ENCODE data around the gene DDX55.

The DDX55 gene

GRCh38 chr12:123614531-123614930 is 12.6 kb downstream of the DDX55 start:
- no peak overlapping the region for H3K4me2 ChIP-seq (ENCODE audit: insufficient read depth, low read length, poor library complexity, severe bottlenecking)
- no peak overlapping the region for H2BK120ac ChIP-seq (ENCODE audit: low read depth, low read length)
- H3K36me3 ChIP-seq (replicated peaks in 1 of 2; ENCODE audit: control insufficient read depth in 2 of 2, insufficient read depth in 2 of 2, low read length in 2 of 2): peaks cover 56 to 95% of the 10 kb centered on the region in 2 donors
- H3K23ac ChIP-seq (ENCODE audit: low read depth, low read length, poor library complexity): no peak overlapping the region
- H3K14ac ChIP-seq (ENCODE audit: low read length): no peak overlapping the region
- no peak overlapping the region for H2BK12ac ChIP-seq (ENCODE audit: low read length)
- no peaks in the 10 kb centered on the region for H3K9me3 ChIP-seq (replicated peaks in 1 of 2; ENCODE audit: control insufficient read depth in 2 of 2, insufficient read depth in 1 of 2, low read depth in 1 of 2, low read length in 2 of 2)
- no peak overlapping the region for H3K4me3 ChIP-seq (ENCODE audit: low read length in 2 of 2)
- H3K27ac ChIP-seq (replicated peaks; ENCODE audit: low read length): no peak overlapping the region
- no peaks in the 10 kb centered on the region for H3K4me1 ChIP-seq (ENCODE audit: control insufficient read depth in 2 of 2, insufficient read depth in 1 of 2, low read depth in 1 of 2, low read length in 2 of 2)
- no peaks in the 10 kb centered on the region for H3K79me1 ChIP-seq (ENCODE audit: low read depth, low read length)
- no peak overlapping the region for H2BK5ac ChIP-seq (ENCODE audit: low read length)
- no peak overlapping the region for H3K18ac ChIP-seq (ENCODE audit: low read length)
- H2AK5ac ChIP-seq (ENCODE audit: low read depth, low read length): no peak overlapping the region
- WGBS, 2 donors (ENCODE audit: extremely low coverage in 2 of 2, insufficient read length in 2 of 2, insufficient replicate concordance in 1 of 2): no CpG with 5 or more reads among the region's 4 CpGs
- H2AFZ ChIP-seq (ENCODE audit: low read length): no peak overlapping the region
- no peak overlapping the region for H2BK15ac ChIP-seq (ENCODE audit: low read length)
- no peak overlapping the region for H4K8ac ChIP-seq (ENCODE audit: low read depth, low read length)
- H3K27me3 ChIP-seq (ENCODE audit: control insufficient read depth in 3 of 3, insufficient read depth in 3 of 3, low read depth in 1 of 3, low read length in 3 of 3): no peaks in the 10 kb centered on the region
- no peak overlapping the region for H3K9ac ChIP-seq (ENCODE audit: low read depth, low read length, poor library complexity)
- H3K4ac ChIP-seq (ENCODE audit: low read length): no peak overlapping the region
- DNase-seq (ENCODE audit: low spot score): no peak
- H4K91ac ChIP-seq (ENCODE audit: low read depth, low read length, poor library complexity): no peak overlapping the region

- Histone ChIP-seq H3K4me1 (ENCODE audit: control insufficient read depth in 2 of 2, insufficient read depth in 1 of 2, low read depth in 1 of 2, low read length in 2 of 2) (no peaks in the 10 kb centered on the region), H2AK5ac (ENCODE audit: low read depth, low read length) (no peak overlapping the region), H3K4ac (ENCODE audit: low read length) (no peak overlapping the region), H3K4me2 (ENCODE audit: insufficient read depth, low read length, poor library complexity, severe bottlenecking) (no peak overlapping the region), H3K14ac (ENCODE audit: low read length) (no peak overlapping the region), H2BK120ac (ENCODE audit: low read depth, low read length) (no peak overlapping the region), H3K36me3 (replicated peaks in 1 of 2; ENCODE audit: control insufficient read depth in 2 of 2, insufficient read depth in 2 of 2, low read length in 2 of 2) (peaks cover 53 to 96% of the 10 kb centered on the region in 2 donors), H3K9ac (ENCODE audit: low read depth, low read length, poor library complexity) (no peak overlapping the region), H2BK15ac (ENCODE audit: low read length) (no peak overlapping the region), H3K23ac (ENCODE audit: low read depth, low read length, poor library complexity) (no peak overlapping the region), H3K79me1 (ENCODE audit: low read depth, low read length) (no peaks in the 10 kb centered on the region), H2AFZ (ENCODE audit: low read length) (no peak overlapping the region), H3K9me3 (replicated peaks in 1 of 2; ENCODE audit: control insufficient read depth in 2 of 2, insufficient read depth in 1 of 2, low read depth in 1 of 2, low read length in 2 of 2) (no peaks in the 10 kb centered on the region), H4K91ac (ENCODE audit: low read depth, low read length, poor library complexity) (no peak overlapping the region), H3K27ac (replicated peaks; ENCODE audit: low read length) (no peak overlapping the region), H4K8ac (ENCODE audit: low read depth, low read length) (no peak overlapping the region), H3K4me3 (ENCODE audit: low read length in 2 of 2) (no peak overlapping the region), H2BK12ac (ENCODE audit: low read length) (no peak overlapping the region), H3K27me3 (ENCODE audit: control insufficient read depth in 3 of 3, insufficient read depth in 3 of 3, low read depth in 1 of 3, low read length in 3 of 3) (no peaks in the 10 kb centered on the region), H3K18ac (ENCODE audit: low read length) (no peak overlapping the region), H2BK5ac (ENCODE audit: low read length) (no peak overlapping the region)
- WGBS, 2 donors (ENCODE audit: extremely low coverage in 2 of 2, insufficient read length in 2 of 2, insufficient replicate concordance in 1 of 2): no CpG with 5 or more reads among the region's 3 CpGs
- DNase-seq (ENCODE audit: low spot score): no peak
Observed at GRCh38 chr12:123617144-123617543, 15.2 kb downstream of the DDX55 start.

GRCh38 chr12:123617580-123617979 is 15.7 kb downstream of the DDX55 start:
- H3K79me1 ChIP-seq (ENCODE audit: low read depth, low read length): no peaks in the 10 kb centered on the region
- no peak overlapping the region for H4K8ac ChIP-seq (ENCODE audit: low read depth, low read length)
- H3K36me3 ChIP-seq (replicated peaks in 1 of 2; ENCODE audit: control insufficient read depth in 2 of 2, insufficient read depth in 2 of 2, low read length in 2 of 2): peaks cover 52 to 96% of the 10 kb centered on the region in 2 donors
- H2BK12ac ChIP-seq (ENCODE audit: low read length): no peak overlapping the region
- H3K9ac ChIP-seq (ENCODE audit: low read depth, low read length, poor library complexity): no peak overlapping the region
- H3K4me1 ChIP-seq (ENCODE audit: control insufficient read depth in 2 of 2, insufficient read depth in 1 of 2, low read depth in 1 of 2, low read length in 2 of 2): no peaks in the 10 kb centered on the region
- no peak overlapping the region for H3K4me2 ChIP-seq (ENCODE audit: insufficient read depth, low read length, poor library complexity, severe bottlenecking)
- H3K18ac ChIP-seq (ENCODE audit: low read length): no peak overlapping the region
- H3K9me3 ChIP-seq (replicated peaks in 1 of 2; ENCODE audit: control insufficient read depth in 2 of 2, insufficient read depth in 1 of 2, low read depth in 1 of 2, low read length in 2 of 2): no peaks in the 10 kb centered on the region
- DNase-seq (ENCODE audit: low spot score): no peak
- H2BK15ac ChIP-seq (ENCODE audit: low read length): no peak overlapping the region
- H2BK120ac ChIP-seq (ENCODE audit: low read depth, low read length): no peak overlapping the region
- no peak overlapping the region for H3K4ac ChIP-seq (ENCODE audit: low read length)
- no peak overlapping the region for H2AFZ ChIP-seq (ENCODE audit: low read length)
- no peak overlapping the region for H3K23ac ChIP-seq (ENCODE audit: low read depth, low read length, poor library complexity)
- H4K91ac ChIP-seq (ENCODE audit: low read depth, low read length, poor library complexity): no peak overlapping the region
- H2BK5ac ChIP-seq (ENCODE audit: low read length): no peak overlapping the region
- no peak overlapping the region for H3K27ac ChIP-seq (replicated peaks; ENCODE audit: low read length)
- H2AK5ac ChIP-seq (ENCODE audit: low read depth, low read length): no peak overlapping the region
- no peaks in the 10 kb centered on the region for H3K27me3 ChIP-seq (ENCODE audit: control insufficient read depth in 3 of 3, insufficient read depth in 3 of 3, low read depth in 1 of 3, low read length in 3 of 3)
- WGBS, 2 donors (ENCODE audit: extremely low coverage in 2 of 2, insufficient read length in 2 of 2, insufficient replicate concordance in 1 of 2): no CpG with 5 or more reads among the region's 13 CpGs
- H3K14ac ChIP-seq (ENCODE audit: low read length): no peak overlapping the region
- no peak overlapping the region for H3K4me3 ChIP-seq (ENCODE audit: low read length in 2 of 2)

DNA sequence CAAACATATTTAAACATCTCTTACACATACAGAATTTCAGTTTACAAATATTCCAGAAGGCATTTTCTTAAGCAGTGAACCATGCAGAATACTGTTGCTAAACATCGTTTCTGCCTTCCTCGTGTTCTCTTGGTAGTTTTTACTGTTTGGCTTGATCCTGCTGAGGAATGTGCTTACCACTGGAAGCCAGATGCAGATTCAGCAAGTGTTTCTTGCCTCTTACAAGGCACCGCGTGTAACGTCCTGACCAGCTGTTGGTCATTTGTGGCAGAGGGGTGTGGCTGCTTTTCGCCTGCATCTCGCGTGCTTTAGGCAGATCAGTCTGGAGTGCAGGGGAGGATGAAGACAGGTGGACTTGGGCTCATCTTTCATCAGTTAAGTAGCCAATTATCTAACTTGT is 19.2 kb downstream of the DDX55 start:
- H3K4me2 ChIP-seq (ENCODE audit: insufficient read depth, low read length, poor library complexity, severe bottlenecking): no peak overlapping the region
- no peak overlapping the region for H2BK12ac ChIP-seq (ENCODE audit: low read length)
- no peak overlapping the region for H3K14ac ChIP-seq (ENCODE audit: low read length)
- no peak overlapping the region for H3K23ac ChIP-seq (ENCODE audit: low read depth, low read length, poor library complexity)
- peaks cover 42 to 95% of the 10 kb centered on the region in 2 donors for H3K36me3 ChIP-seq (replicated peaks in 1 of 2; ENCODE audit: control insufficient read depth in 2 of 2, insufficient read depth in 2 of 2, low read length in 2 of 2)
- no peak overlapping the region for H3K4ac ChIP-seq (ENCODE audit: low read length)
- H3K27ac ChIP-seq (replicated peaks; ENCODE audit: low read length): no peak overlapping the region
- H3K9ac ChIP-seq (ENCODE audit: low read depth, low read length, poor library complexity): no peak overlapping the region
- no peak overlapping the region for H4K8ac ChIP-seq (ENCODE audit: low read depth, low read length)
- DNase-seq (ENCODE audit: low spot score): no peak
- H3K4me3 ChIP-seq (ENCODE audit: low read length in 2 of 2): no peak overlapping the region
- H2BK5ac ChIP-seq (ENCODE audit: low read length): no peak overlapping the region
- H3K27me3 ChIP-seq (ENCODE audit: control insufficient read depth in 3 of 3, insufficient read depth in 3 of 3, low read depth in 1 of 3, low read length in 3 of 3): no peaks in the 10 kb centered on the region
- H2BK120ac ChIP-seq (ENCODE audit: low read depth, low read length): no peak overlapping the region
- no peaks in the 10 kb centered on the region for H3K9me3 ChIP-seq (replicated peaks in 1 of 2; ENCODE audit: control insufficient read depth in 2 of 2, insufficient read depth in 1 of 2, low read depth in 1 of 2, low read length in 2 of 2)
- no peaks in the 10 kb centered on the region for H3K4me1 ChIP-seq (ENCODE audit: control insufficient read depth in 2 of 2, insufficient read depth in 1 of 2, low read depth in 1 of 2, low read length in 2 of 2)
- H3K18ac ChIP-seq (ENCODE audit: low read length): no peak overlapping the region
- no peak overlapping the region for H2AK5ac ChIP-seq (ENCODE audit: low read depth, low read length)
- H4K91ac ChIP-seq (ENCODE audit: low read depth, low read length, poor library complexity): no peak overlapping the region
- H2AFZ ChIP-seq (ENCODE audit: low read length): no peak overlapping the region
- no peak overlapping the region for H2BK15ac ChIP-seq (ENCODE audit: low read length)
- H3K79me1 ChIP-seq (ENCODE audit: low read depth, low read length): no peaks in the 10 kb centered on the region
- no CpG with 5 or more reads among the region's 8 CpGs for WGBS, 2 donors (ENCODE audit: extremely low coverage in 2 of 2, insufficient read length in 2 of 2, insufficient replicate concordance in 1 of 2)
